Measurements from ENCODE around the gene SHMT1.

GRCh38 chr17:18324140-18325050 lies 39.0 kb downstream of the SHMT1 start:
- TF ChIP-seq BHLHE40 (IDR thresholded peaks at IDR 0.05; ENCODE audit: borderline replicate concordance), result no peak
- no peak for TF ChIP-seq FOXA1 (IDR thresholded peaks at IDR 0.05)
- TF ChIP-seq L3MBTL2 (conservative IDR thresholded peaks at IDR 0.05), result no peak
- no peak for TF ChIP-seq SP1 (IDR thresholded peaks at IDR 0.05)
- TF ChIP-seq ZNF384 (IDR thresholded peaks at IDR 0.05), result no peak
- TF ChIP-seq FOXK2 (IDR thresholded peaks at IDR 0.05), result no peak
- TF ChIP-seq TARDBP (IDR thresholded peaks at IDR 0.05), result no peak
- TF ChIP-seq ELF4 (IDR thresholded peaks at IDR 0.05), result no peak

Measured in HEK293T (cell line).